H9 (cell line): ENCODE data around the gene DGKB. TPM values are rescaled to one million over a fixed set of nuclear protein-coding genes. Genes with fewer than 3 reads are reported as not detected.

Source experiments
- DNase-seq: peaks from one replicate; pipeline ENCODE4 v3.0.0-alpha.2; 2017
- H2AFZ ChIP-seq: one replicate; pipeline ENCODE4 v1.6.1; 2013; ENCODE audit warnings: mild to moderate bottlenecking, low read length, control low read depth, moderate library complexity
- H2AK5ac ChIP-seq: 2 replicates; pipeline ENCODE4 v1.6.1; 2013; ENCODE audit warnings: low read length, control low read depth, mixed read lengths; ENCODE audit not compliant: insufficient read length
- H2BK120ac ChIP-seq: one replicate; pipeline ENCODE4 v1.6.1; 2013; ENCODE audit warnings: low read depth, mild to moderate bottlenecking, low read length, control low read depth, inconsistent platforms; ENCODE audit not compliant: poor library complexity, severe bottlenecking
- H2BK12ac ChIP-seq: 2 replicates; pipeline ENCODE4 v1.6.1; 2013; ENCODE audit warnings: low read length, control low read depth, mixed read lengths, low read depth; ENCODE audit not compliant: insufficient read length
- H2BK15ac ChIP-seq: 2 replicates; pipeline ENCODE4 v1.6.1; 2013; ENCODE audit warnings: low read depth, low read length, control low read depth
- H2BK20ac ChIP-seq: one replicate; pipeline ENCODE4 v1.6.1; 2013; ENCODE audit warnings: low read depth, mild to moderate bottlenecking, low read length, control low read depth, inconsistent platforms; ENCODE audit not compliant: poor library complexity, severe bottlenecking
- H2BK5ac ChIP-seq: 2 replicates; pipeline ENCODE4 v1.6.1; 2013; ENCODE audit warnings: low read length, control low read depth, mixed read lengths; ENCODE audit not compliant: insufficient read length
- H3K14ac ChIP-seq: 2 replicates; pipeline ENCODE4 v1.6.1; 2013; ENCODE audit warnings: low read length, control low read depth; ENCODE audit not compliant: insufficient read depth
- H3K18ac ChIP-seq: 2 replicates; pipeline ENCODE4 v1.6.1; 2013; ENCODE audit warnings: low read depth, mild to moderate bottlenecking, mixed read lengths, low read length, control low read depth; ENCODE audit not compliant: insufficient read length
- H3K23ac ChIP-seq: 2 replicates; pipeline ENCODE4 v1.6.1; 2013; ENCODE audit warnings: low read length, control low read depth, mixed read lengths, low read depth; ENCODE audit not compliant: insufficient read length
- H3K23me2 ChIP-seq: 2 replicates; pipeline ENCODE4 v1.6.1; 2013; ENCODE audit warnings: low read depth, mild to moderate bottlenecking, mixed read lengths, low read length, control low read depth; ENCODE audit not compliant: insufficient read length, poor library complexity, severe bottlenecking
- H3K27ac ChIP-seq: 2 replicates; pipeline ENCODE4 v1.5.1; 2013; ENCODE audit warnings: low read length, control low read depth, mixed read lengths, low read depth; ENCODE audit not compliant: insufficient read length
- H3K27me3 ChIP-seq: 2 replicates; pipeline ENCODE4 v1.6.1; 2013; ENCODE audit warnings: low read length, control low read depth, inconsistent platforms; ENCODE audit not compliant: insufficient read depth
- H3K4ac ChIP-seq: 2 replicates; pipeline ENCODE4 v1.6.1; 2013; ENCODE audit warnings: low read depth, mild to moderate bottlenecking, control low read depth, inconsistent platforms, low read length, moderate library complexity
- H3K4me1 ChIP-seq: 2 replicates; pipeline ENCODE4 v1.6.1; 2013; ENCODE audit warnings: low read length, control low read depth, inconsistent platforms; ENCODE audit not compliant: insufficient read depth
- H3K4me2 ChIP-seq: 2 replicates; pipeline ENCODE4 v1.6.1; 2013; ENCODE audit warnings: low read length, control low read depth, mixed read lengths; ENCODE audit not compliant: insufficient read length, insufficient read depth
- H3K56ac ChIP-seq: 2 replicates; pipeline ENCODE4 v1.6.1; 2013; ENCODE audit warnings: low read depth, mild to moderate bottlenecking, mixed read lengths, low read length, control low read depth; ENCODE audit not compliant: insufficient read length
- H3K79me1 ChIP-seq: 2 replicates; pipeline ENCODE4 v1.6.1; 2013; ENCODE audit warnings: low read depth, mild to moderate bottlenecking, moderate library complexity, low read length, control low read depth, inconsistent platforms; ENCODE audit not compliant: insufficient read depth, poor library complexity, severe bottlenecking
- H3K79me2 ChIP-seq: 2 replicates; pipeline ENCODE4 v1.6.1; 2013; ENCODE audit warnings: low read length, control low read depth, inconsistent platforms; ENCODE audit not compliant: insufficient read depth
- H3K9ac ChIP-seq: 2 replicates; pipeline ENCODE4 v1.6.1; 2013; ENCODE audit warnings: low read length, control low read depth, mixed read lengths; ENCODE audit not compliant: insufficient read length; ENCODE audit errors: extremely low read depth
- H3K9me3 ChIP-seq: one replicate; pipeline ENCODE4 v1.6.1; 2013; ENCODE audit warnings: low read depth, low read length, inconsistent platforms; ENCODE audit not compliant: control insufficient read depth
- H3T11ph ChIP-seq: one replicate; pipeline ENCODE4 v1.6.1; 2013; ENCODE audit warnings: mild to moderate bottlenecking, low read length, control low read depth, inconsistent platforms
- H4K20me1 ChIP-seq: one replicate; pipeline ENCODE4 v1.6.1; 2013; ENCODE audit not compliant: control insufficient read depth, insufficient read length, insufficient read depth
- H4K5ac ChIP-seq: 2 replicates; pipeline ENCODE4 v1.6.1; 2013; ENCODE audit warnings: low read depth, mild to moderate bottlenecking, mixed read lengths, low read length, control low read depth; ENCODE audit not compliant: insufficient read length
- H4K8ac ChIP-seq: replicated peaks from 2 replicates; pipeline ENCODE4 v1.6.1; 2013; ENCODE audit warnings: low read length, control low read depth, mixed read lengths, low read depth; ENCODE audit not compliant: insufficient read length
- H4K91ac ChIP-seq: 2 replicates; pipeline ENCODE4 v1.6.1; 2013; ENCODE audit warnings: low read depth, mild to moderate bottlenecking, moderate library complexity, mixed read lengths, low read length, control low read depth; ENCODE audit not compliant: insufficient read length
- H3K27ac Mint-ChIP-seq, 3 experiments: 2 replicates in 2 of 3; 3 replicates in 1 of 3; pipeline ENCODE4 v1.8.0; 2020 to 2021; ENCODE audit warnings: mixed read lengths in 3 of 3, mild to moderate bottlenecking in 1 of 3, moderate library complexity in 1 of 3
- H3K27me3 Mint-ChIP-seq: 2 replicates; pipeline ENCODE4 v1.8.0; 2021; ENCODE audit warnings: low read depth, mild to moderate bottlenecking, moderate library complexity, mixed read lengths
- H3K36me3 Mint-ChIP-seq, 3 experiments: 2 replicates in 2 of 3; 3 replicates in 1 of 3; pipeline ENCODE4 v1.8.0; 2020 to 2021; ENCODE audit warnings: low read depth in 3 of 3, mixed read lengths in 3 of 3; ENCODE audit not compliant: insufficient read depth in 1 of 3
- H3K4me1 Mint-ChIP-seq, 2 experiments: 2 replicates each; pipeline ENCODE4 v1.8.0; 2020; ENCODE audit warnings: mixed read lengths in 2 of 2
- H3K4me3 Mint-ChIP-seq, 2 experiments: 2 replicates in 1 of 2; 3 replicates in 1 of 2; pipeline ENCODE4 v1.8.0; 2020 to 2021; ENCODE audit warnings: mild to moderate bottlenecking in 2 of 2, mixed read lengths in 2 of 2, moderate library complexity in 1 of 2
- H3K9me3 Mint-ChIP-seq, 2 experiments: 2 replicates in 1 of 2; 3 replicates in 1 of 2; pipeline ENCODE4 v1.8.0; 2020; ENCODE audit warnings: mild to moderate bottlenecking in 2 of 2, mixed read lengths in 2 of 2, moderate library complexity in 1 of 2
- WGBS: extraction: QIAGEN DNeasy Blood & Tissue Kit; methylation state at CpG from one replicate; pipeline ENCODE4 v1.1.7; 2013; ENCODE audit warnings: missing lambda C conversion rate, low lambda C conversion rate, mixed read lengths; ENCODE audit not compliant: insufficient read length; ENCODE audit errors: extremely low coverage; 5-methylcytosine and 5-hydroxymethylcytosine counted together
- total RNA-seq: library from RNA; stranded (reverse); gene quantifications from 2 replicates; pipeline ENCODE4 v1.2.1, GENCODE V29; 2021
- TF ChIP-seq, protein P1 (sequence below): fragments of 200-600 bp; sonication (generic); conservative IDR thresholded peaks from 3 replicates; pipeline ENCODE4 v1.8.0; 2021; ENCODE audit warnings: antibody characterized with exemption, mild to moderate bottlenecking

The DGKB gene
- total RNA-seq, 1 experiment from 2014 or later = 0.26 TPM

GRCh38 chr7:14691034-14691433, 211.5 kb downstream of the DGKB start:
- H3K27me3 ChIP-seq = no peaks in the 10 kb centered on the region
- H2BK20ac ChIP-seq = no peak overlapping the region
- H3K4me1 Mint-ChIP-seq = peaks cover 7 to 12% of the 10 kb centered on the region in 2 experiments; a peak in 3 of 4 replicates

More at GRCh38 chr7:14691034-14691433, 211.5 kb downstream of the DGKB start:
- Histone ChIP-seq H3K56ac (no peak overlapping the region), H2BK120ac (no peak overlapping the region), H3K23me2 (no peaks in the 10 kb centered on the region), H4K8ac (no peak overlapping the region), H3K4ac (no peak overlapping the region), H2BK15ac (no peak overlapping the region), H3K9ac (no peak overlapping the region), H3K79me1 (no peaks in the 10 kb centered on the region), H3K18ac (no peak overlapping the region), H3K9me3 (no peaks in the 10 kb centered on the region), H3T11ph (no peak overlapping the region), H3K27ac (no peak overlapping the region), H3K14ac (no peak overlapping the region), H3K23ac (no peak overlapping the region), H2AK5ac (no peak overlapping the region), H2BK5ac (no peak overlapping the region), H4K20me1 (no peaks in the 10 kb centered on the region), H3K4me1 (no peaks in the 10 kb centered on the region), H3K4me2 (no peak overlapping the region), H3K79me2 (no peaks in the 10 kb centered on the region), H4K5ac (no peak overlapping the region), H2AFZ (no peak overlapping the region), H2BK12ac (no peak overlapping the region), H4K91ac (no peak overlapping the region)
- Mint-ChIP-seq H3K27ac (no peak overlapping the region), H3K4me3 (no peak overlapping the region), H3K9me3 (no peaks in the 10 kb centered on the region), H3K27me3 (no peaks in the 10 kb centered on the region), H3K36me3 (peaks cover 0 to 2% (median 0%) of the 10 kb centered on the region in 3 experiments; a peak in 2 of 7 replicates)
- TF ChIP-seq, protein P1, sequence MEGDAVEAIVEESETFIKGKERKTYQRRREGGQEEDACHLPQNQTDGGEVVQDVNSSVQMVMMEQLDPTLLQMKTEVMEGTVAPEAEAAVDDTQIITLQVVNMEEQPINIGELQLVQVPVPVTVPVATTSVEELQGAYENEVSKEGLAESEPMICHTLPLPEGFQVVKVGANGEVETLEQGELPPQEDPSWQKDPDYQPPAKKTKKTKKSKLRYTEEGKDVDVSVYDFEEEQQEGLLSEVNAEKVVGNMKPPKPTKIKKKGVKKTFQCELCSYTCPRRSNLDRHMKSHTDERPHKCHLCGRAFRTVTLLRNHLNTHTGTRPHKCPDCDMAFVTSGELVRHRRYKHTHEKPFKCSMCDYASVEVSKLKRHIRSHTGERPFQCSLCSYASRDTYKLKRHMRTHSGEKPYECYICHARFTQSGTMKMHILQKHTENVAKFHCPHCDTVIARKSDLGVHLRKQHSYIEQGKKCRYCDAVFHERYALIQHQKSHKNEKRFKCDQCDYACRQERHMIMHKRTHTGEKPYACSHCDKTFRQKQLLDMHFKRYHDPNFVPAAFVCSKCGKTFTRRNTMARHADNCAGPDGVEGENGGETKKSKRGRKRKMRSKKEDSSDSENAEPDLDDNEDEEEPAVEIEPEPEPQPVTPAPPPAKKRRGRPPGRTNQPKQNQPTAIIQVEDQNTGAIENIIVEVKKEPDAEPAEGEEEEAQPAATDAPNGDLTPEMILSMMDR = no peak
- WGBS = no CpG with 5 or more reads among the region's 2 CpGs
- no peak for DNase-seq
